HepG2 (cell line): ENCODE results near the gene ZNF345. TPM values are rescaled to one million over a fixed set of nuclear protein-coding genes. Genes with fewer than 3 reads are reported as not detected.

Experiments
- GMEB2 ChIP-seq: IDR thresholded peaks from 2 replicates; pipeline ENCODE4 v1.6.1; 2016; ENCODE audit warnings: missing biosample characterization, missing genetic modification reagents, low read depth
- HMGA1 ChIP-seq: sonication (generic); formaldehyde crosslinking; conservative IDR thresholded peaks from 2 replicates; pipeline ENCODE4 v1.4.0; 2020; ENCODE audit warnings: missing genetic modification reagents
- KDM4B ChIP-seq: sonication (generic); formaldehyde crosslinking; IDR thresholded peaks from 2 replicates; pipeline ENCODE4 v1.4.0; 2020; ENCODE audit warnings: missing genetic modification reagents
- MYPOP ChIP-seq: sonication (generic); formaldehyde crosslinking; IDR thresholded peaks from 2 replicates; pipeline ENCODE4 v1.8.1; 2023; ENCODE audit warnings: mild to moderate bottlenecking, moderate library complexity, missing genetic modification reagents
- SPEN ChIP-seq: sonication (generic); formaldehyde crosslinking; IDR thresholded peaks from 2 replicates; pipeline ENCODE4 v1.5.1; 2020; ENCODE audit warnings: low read depth, mild to moderate bottlenecking, missing genetic modification reagents
- TERF1 ChIP-seq: sonication (generic); formaldehyde crosslinking; IDR thresholded peaks from 2 replicates; pipeline ENCODE4 v1.8.0; 2022; ENCODE audit warnings: mild to moderate bottlenecking, missing genetic modification reagents, moderate library complexity
- ZBTB25 ChIP-seq: IDR thresholded peaks from 2 replicates; pipeline ENCODE4 v1.6.1; 2018; ENCODE audit warnings: missing genetic modification reagents
- ZNF503 ChIP-seq: sonication (generic); formaldehyde crosslinking; IDR thresholded peaks from 2 replicates; pipeline ENCODE4 v1.4.0; 2020; ENCODE audit warnings: missing genetic modification reagents
- polyA plus RNA-seq, 8 experiments: library from polyadenylated mRNA; depleted of rRNA in 3 of 8; stranded (reverse) in 7 of 8; unstranded in 1 of 8; fragments of >200 nt; fragmentation: Illumina TruSeq in 4 of 8; extraction: Trizol in 4 of 8; gene quantifications; 2 replicates each; pipeline versions ENCODE4 v1.2.1 to v1.2.3, GENCODE V29; 2011 to 2016; ENCODE audit warnings: low read depth in 4 of 8, missing spikeins in 1 of 8, mixed read lengths in 1 of 8; ENCODE audit not compliant: insufficient read depth in 1 of 8
- total RNA-seq, 5 experiments: library from RNA; depleted of rRNA; stranded (reverse); fragments of >200 nt; fragmentation: Illumina TruSeq; extraction: Trizol; gene quantifications; 2 replicates each; pipeline ENCODE4 v1.2.3, GENCODE V29; 2016; ENCODE audit warnings: low read depth in 1 of 5
- TF ChIP-seq, protein P1 (sequence below): sonication (generic); formaldehyde crosslinking; IDR thresholded peaks from 2 replicates; pipeline ENCODE4 v1.9.0; 2022; ENCODE audit warnings: missing genetic modification reagents, mild to moderate bottlenecking, borderline replicate concordance
- TF ChIP-seq, protein P2 (sequence below): sonication (generic); formaldehyde crosslinking; IDR thresholded peaks from 2 replicates; pipeline ENCODE4 v1.4.0; 2020; ENCODE audit warnings: missing genetic modification reagents

ZNF345 gene
- total and polyA plus RNA-seq, 2 of the 13 experiments (the other 11 are each of a cell fraction or from before 2014, with no cell fraction given), result 2.6 to 2.9 TPM

DNA sequence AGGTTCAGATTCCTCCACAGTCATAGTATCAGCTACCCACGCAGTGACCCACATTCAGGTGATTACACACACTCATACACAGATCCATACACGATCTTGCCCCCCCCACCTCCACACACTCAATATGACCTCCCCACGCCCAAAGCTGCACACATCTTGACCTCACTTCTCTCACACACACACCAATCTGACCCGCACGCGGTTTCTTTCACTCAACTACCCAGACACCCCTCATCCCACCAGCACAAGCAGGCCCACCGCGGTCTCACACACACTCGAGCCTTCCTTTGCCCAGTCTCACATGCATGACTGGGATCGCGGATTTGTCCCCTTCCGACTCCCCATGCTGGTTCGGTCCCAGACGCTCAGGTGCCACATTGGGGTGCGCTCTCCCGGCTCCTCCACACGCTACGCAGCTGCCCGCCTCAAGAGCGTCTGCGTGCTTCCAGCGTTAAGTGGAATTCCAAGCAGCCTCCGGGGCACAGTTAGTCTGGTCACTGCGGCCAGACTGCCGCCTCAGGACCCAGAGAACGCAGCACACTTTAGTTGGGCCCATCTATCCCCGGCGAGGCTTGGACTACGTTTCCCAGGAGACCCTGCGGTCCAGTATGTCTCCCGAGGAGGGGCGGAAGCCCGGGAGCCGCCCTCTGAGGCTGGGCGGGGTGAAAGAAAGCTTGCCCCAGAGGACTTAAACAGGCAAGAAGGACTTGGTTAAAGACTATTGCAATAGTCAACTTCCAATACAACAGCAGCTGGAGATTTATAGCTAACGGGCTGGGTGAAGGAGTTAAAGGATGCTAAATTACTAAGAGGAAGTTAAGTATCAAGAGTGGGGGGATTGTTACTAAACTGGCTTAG is 746 bp upstream of the ZNF345 start (continued):
- TF ChIP-seq GMEB2 (CRISPR knock-in tag) (no peak), ZNF503 (CRISPR knock-in tag) (no peak), TERF1 (CRISPR knock-in tag) (no peak), ZBTB25 (CRISPR knock-in tag) (no peak), KDM4B (CRISPR knock-in tag) (peak; percentile 58; the same call in 1 of the 2 replicates), SPEN (CRISPR knock-in tag) (peak; percentile 73; the same call in 1 of the 2 replicates), MYPOP (CRISPR knock-in tag) (no peak), HMGA1 (CRISPR knock-in tag) (no peak)
- TF ChIP-seq, protein P1, sequence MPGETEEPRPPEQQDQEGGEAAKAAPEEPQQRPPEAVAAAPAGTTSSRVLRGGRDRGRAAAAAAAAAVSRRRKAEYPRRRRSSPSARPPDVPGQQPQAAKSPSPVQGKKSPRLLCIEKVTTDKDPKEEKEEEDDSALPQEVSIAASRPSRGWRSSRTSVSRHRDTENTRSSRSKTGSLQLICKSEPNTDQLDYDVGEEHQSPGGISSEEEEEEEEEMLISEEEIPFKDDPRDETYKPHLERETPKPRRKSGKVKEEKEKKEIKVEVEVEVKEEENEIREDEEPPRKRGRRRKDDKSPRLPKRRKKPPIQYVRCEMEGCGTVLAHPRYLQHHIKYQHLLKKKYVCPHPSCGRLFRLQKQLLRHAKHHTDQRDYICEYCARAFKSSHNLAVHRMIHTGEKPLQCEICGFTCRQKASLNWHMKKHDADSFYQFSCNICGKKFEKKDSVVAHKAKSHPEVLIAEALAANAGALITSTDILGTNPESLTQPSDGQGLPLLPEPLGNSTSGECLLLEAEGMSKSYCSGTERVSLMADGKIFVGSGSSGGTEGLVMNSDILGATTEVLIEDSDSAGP, result peak; percentile 14
- TF ChIP-seq, protein P2, sequence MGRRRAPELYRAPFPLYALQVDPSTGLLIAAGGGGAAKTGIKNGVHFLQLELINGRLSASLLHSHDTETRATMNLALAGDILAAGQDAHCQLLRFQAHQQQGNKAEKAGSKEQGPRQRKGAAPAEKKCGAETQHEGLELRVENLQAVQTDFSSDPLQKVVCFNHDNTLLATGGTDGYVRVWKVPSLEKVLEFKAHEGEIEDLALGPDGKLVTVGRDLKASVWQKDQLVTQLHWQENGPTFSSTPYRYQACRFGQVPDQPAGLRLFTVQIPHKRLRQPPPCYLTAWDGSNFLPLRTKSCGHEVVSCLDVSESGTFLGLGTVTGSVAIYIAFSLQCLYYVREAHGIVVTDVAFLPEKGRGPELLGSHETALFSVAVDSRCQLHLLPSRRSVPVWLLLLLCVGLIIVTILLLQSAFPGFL (CRISPR knock-in tag), result no peak
